Natural killer cell (primary cell): Measurements from ENCODE around the gene RILPL1. TPM values are rescaled to one million over a fixed set of nuclear protein-coding genes. Genes with fewer than 3 reads are reported as not detected.
"Not testable (repeated sequence)": the region's sequence is repeated elsewhere in the genome, so short reads cannot be mapped to it uniquely, and the experiment has no call there.

ENCODE experiments used
- ATAC-seq, 3 donors: fragments of 150-1000 bp in 2 of 3; fragments of 200-7000 bp in 1 of 3; cut with Tn5 transposase; 1 replicate in 1 of 3; 2 replicates in 2 of 3; pipeline ENCODE4 v1.10.0; 2021; ENCODE audit warnings: mild to moderate bottlenecking in 2 of 3, moderate library complexity in 2 of 3
- DNase-seq, 2 donors: peaks; one replicate each; pipeline versions ENCODE4 v3.0.0 to v3.0.0-alpha.2; 2013 to 2021; ENCODE audit warnings: mixed read lengths in 1 of 2
- H3K27ac ChIP-seq: one replicate; pipeline ENCODE4 v1.5.1; 2013; ENCODE audit warnings: mild to moderate bottlenecking, low read length
- H3K27me3 ChIP-seq: one replicate; pipeline ENCODE4 v1.6.1; 2013; ENCODE audit warnings: low read length; ENCODE audit not compliant: control insufficient read depth, insufficient read depth
- H3K36me3 ChIP-seq: one replicate; pipeline ENCODE4 v1.6.1; 2013; ENCODE audit warnings: low read length; ENCODE audit not compliant: control insufficient read depth, insufficient read depth
- H3K4me1 ChIP-seq: one replicate; pipeline ENCODE4 v1.6.1; 2013; ENCODE audit warnings: low read length; ENCODE audit not compliant: control insufficient read depth, insufficient read depth
- H3K4me3 ChIP-seq: one replicate; pipeline ENCODE4 v1.5.1; 2013; ENCODE audit warnings: low read length
- H3K9me3 ChIP-seq: one replicate; pipeline ENCODE4 v1.6.1; 2013; ENCODE audit warnings: low read length; ENCODE audit not compliant: control insufficient read depth, insufficient read depth
- H3K27ac Mint-ChIP-seq, 2 donors: one replicate each; pipeline ENCODE4 v1.8.0; 2022; ENCODE audit warnings: mild to moderate bottlenecking in 2 of 2, mixed read lengths in 2 of 2, moderate library complexity in 1 of 2
- H3K27me3 Mint-ChIP-seq, 2 donors: one replicate each; pipeline ENCODE4 v1.8.0; 2022; ENCODE audit warnings: low read depth in 2 of 2, mixed read lengths in 2 of 2
- H3K36me3 Mint-ChIP-seq: one replicate; pipeline ENCODE4 v1.8.0; 2022; ENCODE audit warnings: mixed read lengths
- H3K4me1 Mint-ChIP-seq, 2 donors: one replicate each; pipeline ENCODE4 v1.8.0; 2022; ENCODE audit warnings: mixed read lengths in 2 of 2
- H3K4me3 Mint-ChIP-seq: one replicate; pipeline ENCODE4 v1.8.0; 2022; ENCODE audit warnings: mild to moderate bottlenecking, moderate library complexity, mixed read lengths
- H3K9me3 Mint-ChIP-seq, 2 donors: one replicate each; pipeline ENCODE4 v1.8.0; 2022; ENCODE audit warnings: mixed read lengths in 2 of 2
- WGBS: methylation state at CpG from one replicate; pipeline ENCODE4 v1.1.7; 2013; ENCODE audit warnings: missing lambda C conversion rate; ENCODE audit not compliant: insufficient coverage; 5-methylcytosine and 5-hydroxymethylcytosine counted together
- intact Hi-C: fragments of 100-400 bp; cut with micrococcal nuclease; formaldehyde crosslinking; loops from one replicate; pipeline ENCODE4 v1.14.2; 2022
- total RNA-seq, 4 donors: library from RNA; stranded (reverse); fragments of 120-200 nt in 1 of 4; gene quantifications; one replicate each; pipeline versions ENCODE4 v1.2.3 to v1.2.4, GENCODE V29; 2013 to 2022
- TF ChIP-seq, protein P1 (sequence below): fragments of 200-600 bp; IDR thresholded peaks from one replicate; pipeline ENCODE4 v1.8.0; 2022; ENCODE audit warnings: antibody characterized with exemption

RILPL1 gene
- total RNA-seq, 3 donors from 2014 or later (not counting 1 experiment from before 2014, with no cell fraction given), result 1.3 to 2.7 (median 1.5) TPM

DNA sequence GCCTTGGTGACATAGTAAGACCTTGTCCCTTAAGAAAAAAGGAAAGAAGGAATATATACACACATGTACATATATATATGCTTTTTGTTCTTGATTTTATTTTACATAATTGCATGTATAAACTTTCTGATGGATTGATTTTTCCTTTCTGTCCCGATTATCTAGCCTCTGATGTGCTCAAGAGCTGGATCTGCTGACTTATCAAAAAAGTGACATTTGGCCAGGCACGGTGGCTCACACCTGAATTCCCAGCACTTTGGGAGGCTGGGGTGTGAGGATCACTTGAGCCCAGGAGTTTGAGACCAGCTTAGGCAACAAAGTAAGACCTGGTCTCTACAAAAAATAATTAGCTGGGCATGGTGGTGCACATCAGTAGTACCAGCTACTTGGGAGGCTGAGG is 63.5 kb downstream of the RILPL1 start:
- intact Hi-C loops, result no loop called here
- no peak for ATAC-seq
- Histone ChIP-seq H3K4me3 (no peak overlapping the region), H3K27me3 (no peaks in the 10 kb centered on the region), H3K36me3 (peaks cover 27% of the 10 kb centered on the region), H3K4me1 (no peaks in the 10 kb centered on the region), H3K27ac (no peak overlapping the region), H3K9me3 (no peaks in the 10 kb centered on the region)
- H3K27me3 Mint-ChIP-seq, result no peaks in the 10 kb centered on the region
- peaks cover 3 to 13% of the 10 kb centered on the region in 2 donors for H3K4me1 Mint-ChIP-seq
- H3K36me3 Mint-ChIP-seq, result peaks cover 15% of the 10 kb centered on the region
- DNase-seq, result no peak
- 100% methylated on average over 2 of the region's 2 CpGs for WGBS
- H3K27ac Mint-ChIP-seq, result no peak overlapping the region
- H3K4me3 Mint-ChIP-seq, result no peak overlapping the region
- TF ChIP-seq, protein P1, sequence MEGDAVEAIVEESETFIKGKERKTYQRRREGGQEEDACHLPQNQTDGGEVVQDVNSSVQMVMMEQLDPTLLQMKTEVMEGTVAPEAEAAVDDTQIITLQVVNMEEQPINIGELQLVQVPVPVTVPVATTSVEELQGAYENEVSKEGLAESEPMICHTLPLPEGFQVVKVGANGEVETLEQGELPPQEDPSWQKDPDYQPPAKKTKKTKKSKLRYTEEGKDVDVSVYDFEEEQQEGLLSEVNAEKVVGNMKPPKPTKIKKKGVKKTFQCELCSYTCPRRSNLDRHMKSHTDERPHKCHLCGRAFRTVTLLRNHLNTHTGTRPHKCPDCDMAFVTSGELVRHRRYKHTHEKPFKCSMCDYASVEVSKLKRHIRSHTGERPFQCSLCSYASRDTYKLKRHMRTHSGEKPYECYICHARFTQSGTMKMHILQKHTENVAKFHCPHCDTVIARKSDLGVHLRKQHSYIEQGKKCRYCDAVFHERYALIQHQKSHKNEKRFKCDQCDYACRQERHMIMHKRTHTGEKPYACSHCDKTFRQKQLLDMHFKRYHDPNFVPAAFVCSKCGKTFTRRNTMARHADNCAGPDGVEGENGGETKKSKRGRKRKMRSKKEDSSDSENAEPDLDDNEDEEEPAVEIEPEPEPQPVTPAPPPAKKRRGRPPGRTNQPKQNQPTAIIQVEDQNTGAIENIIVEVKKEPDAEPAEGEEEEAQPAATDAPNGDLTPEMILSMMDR, result no peak
- no peaks in the 10 kb centered on the region for H3K9me3 Mint-ChIP-seq

DNA sequence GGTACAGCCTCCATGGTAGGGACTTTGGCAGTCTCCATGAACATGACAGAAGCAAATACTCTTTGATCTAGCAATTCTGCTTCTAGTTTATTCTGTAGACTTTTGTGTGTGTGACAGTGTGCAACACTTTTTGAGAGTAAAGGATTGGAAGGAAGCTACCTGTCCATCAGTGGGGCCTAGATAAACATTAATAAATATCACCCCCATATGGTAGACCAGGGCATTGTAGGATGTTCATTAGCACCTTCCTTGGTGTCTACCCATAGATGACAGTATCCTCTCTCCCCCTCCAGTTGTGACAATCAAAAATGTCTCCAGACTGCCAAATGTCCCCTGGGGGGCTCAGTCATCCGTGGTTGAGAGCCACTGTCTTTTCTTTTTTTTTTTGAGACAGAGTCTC is 64.7 kb downstream of the RILPL1 start:
- Histone ChIP-seq H3K27ac (no peak overlapping the region), H3K4me1 (no peaks in the 10 kb centered on the region), H3K36me3 (peaks cover 34% of the 10 kb centered on the region), H3K9me3 (no peaks in the 10 kb centered on the region), H3K27me3 (no peaks in the 10 kb centered on the region), H3K4me3 (no peak overlapping the region)
- peak in 1 of 2 donors; percentile 57 for DNase-seq
- peak in 1 of 3 donors; percentile 59 for ATAC-seq
- Mint-ChIP-seq H3K4me1 (peaks cover 6 to 14% of the 10 kb centered on the region in 2 donors), H3K36me3 (peaks cover 15% of the 10 kb centered on the region), H3K27ac (no peak overlapping the region), H3K4me3 (no peak overlapping the region), H3K9me3 (no peaks in the 10 kb centered on the region), H3K27me3 (no peaks in the 10 kb centered on the region)
- TF ChIP-seq, protein P1, result no peak
- intact Hi-C loops, result no loop called here
- 50% methylated on average over 1 of the region's 1 CpG for WGBS

DNA sequence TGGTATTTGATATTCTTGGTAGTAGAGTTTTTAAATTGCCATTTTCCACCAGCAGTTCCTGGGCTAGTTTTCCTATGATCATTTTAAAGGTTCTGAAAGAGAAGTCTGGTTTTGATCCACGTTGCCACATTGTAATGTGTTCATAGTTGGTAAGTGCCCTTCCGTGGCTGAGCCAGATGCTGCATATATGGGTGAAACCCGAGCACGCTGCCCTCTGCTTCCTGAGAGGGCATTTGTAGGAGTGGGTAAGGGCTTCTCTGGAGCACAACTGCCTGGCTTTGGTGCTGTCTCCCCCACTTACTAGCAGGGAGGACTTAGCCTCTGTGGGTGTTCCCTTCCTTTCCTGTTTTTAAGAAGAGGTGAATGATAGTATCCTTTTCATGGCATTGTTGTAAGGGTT is 68.4 kb downstream of the RILPL1 start:
- H3K27ac ChIP-seq, result no peak overlapping the region
- no peaks in the 10 kb centered on the region for H3K9me3 ChIP-seq
- Mint-ChIP-seq H3K4me3 (no peak overlapping the region), H3K27ac (peak overlapping the region in 1 of 2 donors; percentile 24), H3K27me3 (no peaks in the 10 kb centered on the region), H3K36me3 (peaks cover 8% of the 10 kb centered on the region), H3K9me3 (no peaks in the 10 kb centered on the region), H3K4me1 (peaks cover 9 to 26% of the 10 kb centered on the region in 2 donors)
- H3K4me3 ChIP-seq, result no peak overlapping the region
- DNase-seq, result no peak
- no peaks in the 10 kb centered on the region for H3K27me3 ChIP-seq
- no peak for ATAC-seq
- no peaks in the 10 kb centered on the region for H3K4me1 ChIP-seq
- H3K36me3 ChIP-seq, result peaks cover 23% of the 10 kb centered on the region
- WGBS, result 93% methylated on average over 4 of the region's 4 CpGs
- TF ChIP-seq, protein P1, result no peak
- intact Hi-C loops, result no loop called here

DNA sequence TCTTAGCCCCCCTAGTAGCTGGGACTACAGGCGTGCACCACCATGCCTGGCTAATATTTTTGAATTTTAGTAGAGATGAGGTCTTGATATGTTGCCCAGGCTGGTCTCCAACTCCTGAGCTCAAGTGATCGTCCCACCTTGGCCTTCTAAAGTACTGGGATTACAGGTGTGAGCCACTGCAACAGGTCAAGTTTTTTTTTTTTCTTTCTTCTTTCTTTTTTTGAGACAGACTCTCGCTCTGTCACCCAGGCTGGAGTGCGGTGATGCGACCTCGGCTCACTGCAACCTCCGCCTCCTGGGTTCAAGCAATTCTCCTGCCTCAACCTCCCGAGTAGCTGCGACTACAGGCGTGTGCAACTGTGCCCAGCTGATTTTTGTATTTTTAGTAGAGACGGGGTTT is 70.3 kb downstream of the RILPL1 start:
- H3K27ac Mint-ChIP-seq, intact Hi-C loops, H3K9me3 Mint-ChIP-seq, H3K27ac ChIP-seq, H3K27me3 ChIP-seq, H3K4me3 ChIP-seq, ATAC-seq, H3K9me3 ChIP-seq, H3K36me3 Mint-ChIP-seq, H3K4me3 Mint-ChIP-seq, DNase-seq, H3K27me3 Mint-ChIP-seq: not testable (repeated sequence)
- H3K4me1 Mint-ChIP-seq, result peaks cover 19 to 39% of the 10 kb centered on the region in 2 donors
- WGBS, result 94% methylated on average over 11 of the region's 11 CpGs
- Histone ChIP-seq H3K4me1 (peaks cover 10% of the 10 kb centered on the region), H3K36me3 (peaks cover 23% of the 10 kb centered on the region)
